Stimulated activated CD4-positive, alpha-beta T cell treated with anti-CD3 and anti-CD28 coated beads, Interleukin-15, amount 100 ng/mL, for 24 hours (primary cell): ENCODE data around the gene PBX4.

Source experiments
- DNase-seq: peaks from one replicate; pipeline ENCODE4 v3.0.0-alpha.2; 2020

PBX4 gene

DNA sequence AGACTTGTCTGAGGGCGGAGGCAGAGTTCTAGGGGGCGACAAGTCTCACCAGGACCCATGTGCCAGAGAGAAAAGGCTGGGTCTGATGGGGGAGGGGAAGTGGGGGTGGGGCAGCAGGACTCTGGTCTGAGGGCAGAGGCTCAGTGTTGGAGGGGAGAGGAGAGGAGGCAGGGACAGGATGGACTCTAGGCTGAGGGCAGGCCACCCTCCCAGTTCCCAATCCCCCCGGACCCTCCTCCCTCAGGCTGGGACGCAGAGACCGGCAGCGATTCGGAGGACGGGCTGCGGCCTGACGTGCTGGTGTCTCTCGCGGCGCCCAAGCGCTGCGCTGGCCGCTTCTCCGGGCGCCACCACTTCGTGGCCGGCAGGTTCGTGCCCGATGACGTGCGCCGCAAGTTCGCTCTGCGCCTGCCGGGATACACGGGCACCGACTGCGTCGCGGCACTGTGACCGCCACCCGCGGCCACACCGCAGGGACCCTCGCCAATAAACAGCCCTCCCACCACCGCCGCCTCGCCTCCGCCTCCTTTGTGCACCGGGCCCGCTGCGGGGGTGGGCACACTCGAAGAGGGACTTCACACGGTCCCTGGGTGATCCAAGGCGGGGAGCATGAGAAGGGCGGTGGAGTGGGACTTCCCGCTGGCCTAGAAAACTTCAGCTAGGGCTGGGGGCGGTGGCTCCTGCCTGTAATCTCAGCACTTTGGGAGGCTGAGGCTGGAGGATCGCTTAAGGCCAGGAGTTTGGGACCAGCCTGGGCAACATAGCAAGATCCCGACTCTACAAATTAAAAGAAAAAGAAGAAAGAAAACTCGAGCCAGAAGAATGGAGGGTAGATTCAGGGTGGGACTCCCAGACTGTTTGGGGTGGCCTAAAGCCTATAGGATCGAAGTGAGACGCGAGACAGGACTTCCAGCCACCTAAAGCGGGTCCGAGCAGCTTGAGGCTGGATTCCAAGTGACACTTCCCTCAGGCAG is 81.1 kb downstream of the PBX4 start:
- no peak for DNase-seq

DNA sequence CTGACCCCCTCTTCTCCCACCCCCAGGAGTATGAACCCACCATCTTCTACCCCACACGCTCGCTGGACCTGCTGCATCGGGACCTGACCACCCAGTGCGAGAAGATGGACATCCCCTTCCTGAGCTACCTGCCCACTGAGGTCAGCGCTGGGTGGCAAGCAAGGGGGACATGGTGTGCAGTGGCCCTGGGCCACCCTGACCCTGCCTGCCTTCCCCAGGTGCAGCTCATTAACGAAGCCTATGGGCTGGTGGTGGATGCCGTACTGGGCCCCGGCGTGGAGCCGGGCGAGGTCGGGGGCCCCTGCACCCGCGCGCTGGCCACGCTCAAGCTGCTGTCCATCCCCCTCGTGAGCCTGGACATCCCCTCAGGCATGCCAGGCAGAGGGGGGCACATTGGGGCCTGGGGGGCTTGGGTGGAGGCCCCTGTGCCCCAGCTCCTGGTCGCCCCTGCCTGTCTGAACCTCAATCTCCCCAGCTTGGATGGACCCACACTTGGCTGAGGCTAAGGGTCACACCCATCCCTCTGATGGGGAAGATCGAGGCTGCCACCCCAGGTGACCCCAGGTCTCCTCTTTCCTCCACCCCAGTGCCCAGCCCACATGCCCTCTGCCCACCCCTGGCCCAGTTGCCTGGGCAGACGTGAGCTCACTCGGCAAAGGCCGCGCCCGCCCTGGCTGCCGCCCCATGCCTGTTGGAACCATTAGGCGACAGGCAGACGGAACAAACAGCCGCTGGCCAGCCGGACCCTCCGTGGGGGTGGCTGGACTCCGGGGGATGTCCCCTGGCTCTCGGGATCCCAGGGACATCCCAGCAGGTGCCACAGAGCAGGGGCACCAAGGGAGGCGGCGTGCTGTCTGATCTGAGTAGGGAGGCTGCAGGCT is 82.9 kb downstream of the PBX4 start:
- DNase-seq: no peak

- DNase-seq: no peak
These were observed 83.8 kb downstream of the PBX4 start for GRCh38 chr19:19534556-19535265.

DNA sequence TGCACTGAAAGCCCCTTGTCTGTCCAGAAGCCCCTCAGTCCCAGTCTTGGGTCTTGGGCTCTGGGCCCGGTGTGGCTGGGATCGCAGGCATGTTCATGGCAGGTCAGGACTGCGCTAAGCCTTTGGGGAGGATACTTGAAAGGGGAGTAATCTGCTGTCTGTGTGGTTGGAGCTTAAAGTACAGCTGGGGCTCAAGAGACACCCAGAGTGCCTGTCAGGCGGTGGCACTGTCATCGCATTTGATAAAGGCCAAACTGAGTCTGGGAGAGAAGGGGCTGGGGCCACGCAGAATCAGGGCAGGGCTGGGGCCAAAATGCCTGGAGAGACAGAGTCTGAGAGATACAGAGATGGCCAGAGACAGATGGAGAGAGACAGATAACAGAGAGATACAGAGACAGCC is 84.6 kb downstream of the PBX4 start:
- DNase-seq: no peak

- DNase-seq: no peak
These were observed 85.4 kb downstream of the PBX4 start for GRCh38 chr19:19532806-19533701.

DNA sequence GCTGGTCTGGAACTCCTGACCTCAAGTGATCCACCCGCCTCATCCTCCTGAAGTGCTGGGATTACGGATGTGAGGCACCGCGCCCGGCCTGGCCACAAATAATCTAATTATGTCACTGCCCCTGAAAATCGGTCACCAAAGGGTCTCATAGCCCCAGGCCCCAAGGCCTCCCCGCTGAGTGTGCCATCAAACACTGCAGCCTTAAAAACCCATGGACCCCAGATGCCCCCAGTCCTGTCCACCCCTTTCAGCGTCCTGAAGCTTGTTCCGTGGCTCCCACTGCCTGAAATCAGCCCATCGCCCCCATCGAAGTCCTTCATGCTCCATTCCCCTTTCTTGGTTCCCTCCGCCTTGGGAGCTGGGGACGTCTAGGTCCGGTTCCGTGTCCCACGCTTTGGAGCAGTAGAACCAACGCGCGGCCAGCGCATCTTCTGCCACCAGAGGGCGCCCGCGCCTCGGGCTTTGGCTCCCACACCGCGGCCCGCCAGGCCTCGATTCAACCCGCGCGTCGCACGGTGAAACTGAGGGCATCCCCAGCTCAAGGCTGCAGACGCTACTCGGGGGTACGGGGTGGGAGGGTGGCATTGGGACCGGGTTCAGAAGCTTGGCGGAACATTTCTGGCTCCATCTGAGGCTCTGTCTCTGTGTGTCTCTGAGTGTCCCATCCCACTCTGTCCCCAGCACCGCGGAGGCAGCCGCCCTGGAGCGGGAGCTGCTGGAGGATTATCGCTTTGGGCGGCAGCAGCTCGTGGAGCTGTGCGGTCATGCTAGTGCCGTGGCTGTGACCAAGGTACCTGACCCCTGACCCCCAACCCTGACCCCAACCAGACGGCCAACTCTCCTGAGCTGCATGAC is 86.3 kb downstream of the PBX4 start:
- DNase-seq: peak; percentile 89

DNA sequence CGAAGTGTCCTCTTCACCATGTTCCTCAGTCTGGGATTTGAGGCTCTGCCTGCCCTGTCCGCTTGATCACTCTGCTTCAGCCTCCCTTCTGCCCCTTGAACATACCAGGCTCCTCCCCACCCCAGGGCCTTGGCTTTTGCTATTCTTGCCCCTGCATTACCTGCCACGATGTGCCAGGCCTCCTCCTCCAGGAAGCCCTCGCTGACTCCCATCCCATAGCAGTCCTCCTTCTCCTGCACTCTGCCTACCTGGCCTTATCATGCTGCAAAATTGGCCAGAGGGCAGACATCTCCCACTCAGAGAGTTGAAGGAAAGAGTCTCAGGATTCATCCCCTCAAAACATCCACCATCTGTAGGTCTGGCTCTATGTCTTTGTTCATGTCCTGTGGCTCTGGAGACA is 87.6 kb downstream of the PBX4 start:
- no peak for DNase-seq

GRCh38 chr19:19530423-19530804 is 88.1 kb downstream of the PBX4 start:
- DNase-seq: no peak

- DNase-seq: no peak
These were observed 88.6 kb downstream of the PBX4 start for GRCh38 chr19:19529783-19530422.

DNA sequence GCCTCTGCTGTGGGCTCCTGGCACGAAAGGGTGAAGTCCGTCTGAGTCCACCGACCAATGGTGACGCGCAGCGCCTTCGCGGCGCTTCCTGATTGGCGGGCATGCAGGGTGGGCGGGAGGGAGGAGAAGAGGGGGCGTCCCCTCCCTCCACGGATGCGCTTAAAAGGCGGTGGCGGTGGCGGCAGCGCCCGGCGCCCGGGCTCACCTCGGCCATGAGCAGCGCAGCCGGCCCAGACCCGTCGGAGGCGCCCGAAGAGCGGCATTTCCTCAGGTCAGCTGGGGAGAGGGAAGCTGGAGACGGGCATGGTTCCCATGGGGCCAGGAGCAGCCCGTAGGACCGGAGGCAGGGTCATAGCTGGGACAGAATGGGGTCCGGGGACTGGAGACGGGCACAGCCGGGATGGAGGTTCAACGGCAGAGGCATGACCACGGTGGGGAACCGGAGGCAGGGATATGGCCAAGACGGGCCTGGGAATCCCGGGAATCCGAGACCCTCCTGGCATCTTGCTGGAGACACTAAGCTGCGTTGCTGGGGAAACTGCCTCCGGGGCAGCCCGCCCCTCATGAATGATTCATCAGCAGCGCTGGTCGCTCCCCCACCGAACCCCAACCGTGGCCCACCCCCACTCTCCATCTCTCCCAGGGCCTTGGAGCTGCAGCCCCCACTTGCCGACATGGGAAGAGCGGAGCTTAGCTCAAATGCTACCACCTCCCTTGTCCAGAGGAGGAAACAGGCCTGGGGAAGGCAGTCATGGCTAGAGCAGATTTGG is 89.6 kb downstream of the PBX4 start, which contains the start of gene YJEFN3:
YJEFN3 (plus strand) TSS at position 191 of the 770 bp plus-strand sequence; CDS start at position 213, 22 bp downstream.
- DNase-seq: no peak

- no peak for DNase-seq
These were observed 90.5 kb downstream of the PBX4 start for GRCh38 chr19:19527674-19528625.

- no peak for DNase-seq
These were observed 91.2 kb downstream of the PBX4 start for GRCh38 chr19:19527371-19527656.

- no peak for DNase-seq
These were observed 91.7 kb downstream of the PBX4 start for GRCh38 chr19:19526581-19527370.

DNA sequence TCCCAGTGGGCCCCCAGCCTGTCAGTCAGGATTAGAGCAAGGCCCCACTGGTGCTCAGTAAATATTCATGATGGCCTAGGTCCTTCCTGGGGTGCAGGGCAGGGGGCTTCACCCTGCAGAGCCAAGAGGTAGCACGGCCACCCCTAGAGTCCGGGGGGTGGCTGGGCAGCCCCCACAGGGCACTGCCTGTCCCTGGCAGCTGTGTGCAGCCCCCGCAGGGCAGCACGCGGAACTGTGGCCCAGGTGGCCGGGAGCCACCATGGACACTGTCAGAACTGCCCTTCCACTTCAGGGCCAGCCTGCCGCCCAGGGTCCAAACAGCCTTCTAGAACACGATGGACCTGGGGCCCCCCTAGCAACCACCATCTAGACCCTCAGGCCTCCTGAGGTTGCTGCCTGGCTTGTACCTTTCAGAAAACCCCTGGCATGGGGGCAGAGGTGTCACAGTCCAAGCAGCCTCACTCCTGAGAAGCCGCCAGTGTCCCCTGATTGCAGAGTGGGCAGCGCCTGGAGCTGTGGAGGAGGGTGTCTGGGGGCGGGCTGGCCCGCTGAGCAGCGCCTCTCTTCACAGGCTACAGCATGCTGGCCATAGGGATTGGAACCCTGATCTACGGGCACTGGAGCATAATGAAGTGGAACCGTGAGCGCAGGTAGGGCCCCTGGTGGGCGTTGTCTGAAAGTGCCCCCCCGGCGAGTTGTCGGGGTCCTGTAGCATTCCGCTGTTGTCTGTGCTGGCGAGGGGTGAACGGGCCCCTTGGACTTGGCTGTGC is 92.7 kb downstream of the PBX4 start:
- DNase-seq: no peak

- DNase-seq: no peak
These were observed 94.4 kb downstream of the PBX4 start for GRCh38 chr19:19524053-19524452.

GRCh38 chr19:19523177-19523576 is 95.3 kb downstream of the PBX4 start:
- DNase-seq: no peak

DNA sequence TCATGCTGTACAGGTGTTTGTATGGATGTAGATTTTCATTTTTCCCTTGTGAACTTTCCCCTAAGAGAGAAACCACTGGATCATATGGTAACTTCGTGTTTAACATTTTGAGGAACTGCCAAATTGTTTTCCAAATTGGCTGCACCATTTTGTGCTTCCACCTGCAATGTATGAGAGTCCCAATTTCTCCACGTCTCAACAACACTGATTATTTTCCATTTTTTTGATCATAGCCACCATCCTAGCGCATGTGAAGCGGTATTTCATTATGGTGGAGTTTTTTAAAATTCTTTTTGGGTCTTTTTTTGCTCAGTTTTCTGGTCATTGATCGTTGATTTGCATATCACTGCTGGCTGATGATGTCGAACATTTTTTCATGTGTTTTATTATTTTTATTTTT is 97.5 kb downstream of the PBX4 start:
- DNase-seq: no peak
